Mesendoderm (in vitro differentiated cells): ENCODE data around the gene CHADL.

Source experiments
- DNase-seq: peaks from one replicate; pipeline ENCODE4 v3.0.0; 2013
- H2AK5ac ChIP-seq: 2 replicates; pipeline ENCODE4 v1.6.1; 2013; ENCODE audit warnings: low read length, inconsistent platforms
- H2BK120ac ChIP-seq: 2 replicates; pipeline ENCODE4 v1.6.1; 2013; ENCODE audit warnings: low read depth, mild to moderate bottlenecking, low read length, moderate library complexity, mixed read lengths
- H2BK15ac ChIP-seq: replicated peaks from 2 replicates; pipeline ENCODE4 v1.6.1; 2013; ENCODE audit warnings: low read depth, mild to moderate bottlenecking, moderate library complexity
- H2BK5ac ChIP-seq: 2 replicates; pipeline ENCODE4 v1.6.1; 2013; ENCODE audit warnings: low read length, inconsistent platforms
- H3K18ac ChIP-seq: 2 replicates; pipeline ENCODE4 v1.6.1; 2013; ENCODE audit warnings: mild to moderate bottlenecking, low read length, mixed read lengths
- H3K23ac ChIP-seq: one replicate; pipeline ENCODE4 v1.6.1; 2013; ENCODE audit warnings: low read length
- H3K27ac ChIP-seq: 2 replicates; pipeline ENCODE4 v1.5.1; 2013; ENCODE audit warnings: low read depth, mild to moderate bottlenecking, inconsistent platforms, low read length, moderate library complexity
- H3K27me3 ChIP-seq: 2 replicates; pipeline ENCODE4 v1.6.1; 2013; ENCODE audit warnings: low read length, control low read depth, mild to moderate bottlenecking, inconsistent platforms; ENCODE audit not compliant: insufficient read depth, poor library complexity
- H3K36me3 ChIP-seq: 2 replicates; pipeline ENCODE4 v1.6.1; 2013; ENCODE audit warnings: low read length, inconsistent platforms; ENCODE audit not compliant: control insufficient read depth, insufficient read depth
- H3K4ac ChIP-seq: one replicate; pipeline ENCODE4 v1.6.1; 2013; ENCODE audit warnings: low read depth, mild to moderate bottlenecking, low read length, moderate library complexity
- H3K4me1 ChIP-seq: 2 replicates; pipeline ENCODE4 v1.6.1; 2013; ENCODE audit warnings: low read depth, low read length, inconsistent platforms; ENCODE audit not compliant: control insufficient read depth
- H3K4me2 ChIP-seq: 2 replicates; pipeline ENCODE4 v1.6.1; 2013; ENCODE audit warnings: low read length
- H3K4me3 ChIP-seq: 2 replicates; pipeline ENCODE4 v1.5.1; 2013; ENCODE audit warnings: mild to moderate bottlenecking, low read length
- H3K56ac ChIP-seq: one replicate; pipeline ENCODE4 v1.6.1; 2013; ENCODE audit warnings: low read length
- H3K79me1 ChIP-seq: 2 replicates; pipeline ENCODE4 v1.6.1; 2013; ENCODE audit warnings: low read length, inconsistent platforms
- H3K79me2 ChIP-seq: 2 replicates; pipeline ENCODE4 v1.6.1; 2013; ENCODE audit warnings: mild to moderate bottlenecking, low read length; ENCODE audit not compliant: control insufficient read depth, insufficient read depth
- H3K9ac ChIP-seq: 2 replicates; pipeline ENCODE4 v1.6.1; 2013; ENCODE audit warnings: low read length, inconsistent platforms
- H4K5ac ChIP-seq: one replicate; pipeline ENCODE4 v1.6.1; 2013; ENCODE audit warnings: low read length
- H4K8ac ChIP-seq: one replicate; pipeline ENCODE4 v1.6.1; 2013; ENCODE audit warnings: low read depth, mild to moderate bottlenecking, control low read depth, low read length, moderate library complexity
- WGBS: extraction: QIAGEN DNeasy Blood & Tissue Kit; methylation state at CpG from one replicate; pipeline ENCODE4 v1.1.7; 2013; ENCODE audit warnings: low lambda C conversion rate, missing lambda C conversion rate; ENCODE audit not compliant: insufficient coverage; ENCODE audit errors: extremely low coverage; 5-methylcytosine and 5-hydroxymethylcytosine counted together

Gene CHADL

DNA sequence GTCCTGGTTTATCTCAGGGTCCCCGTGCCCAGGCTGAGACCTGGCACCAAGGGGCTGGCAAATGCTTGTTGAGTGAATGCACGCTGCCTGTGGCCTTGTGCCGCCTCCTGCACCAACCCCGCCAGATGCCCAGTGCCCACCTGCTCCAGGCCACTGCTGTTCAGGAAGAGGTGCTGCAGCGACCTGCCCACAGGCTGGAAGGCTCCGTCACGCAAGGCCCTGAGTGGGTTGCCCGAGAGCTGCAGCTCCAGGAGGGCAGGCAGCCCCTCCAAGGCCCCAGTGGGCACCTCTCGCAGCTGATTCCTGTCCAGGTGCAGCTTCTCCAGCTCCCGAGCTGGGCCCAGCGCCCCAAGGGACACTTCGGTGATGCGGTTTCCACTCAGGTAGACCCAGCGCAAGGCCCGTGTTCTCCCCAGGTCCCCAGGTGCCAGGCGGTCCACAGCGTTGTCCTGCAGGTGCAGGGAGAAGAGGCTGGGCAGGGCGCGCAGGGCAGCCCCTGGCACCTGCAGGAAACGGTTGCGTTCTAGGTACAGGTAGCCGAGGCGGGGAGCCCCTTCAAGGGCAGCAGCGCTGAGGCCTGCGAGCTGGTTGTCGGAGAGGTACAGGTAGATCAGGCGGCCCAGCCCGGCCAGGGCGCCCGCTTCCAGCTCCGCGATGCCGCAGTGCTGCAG, 3.6 kb downstream of the CHADL start:
- Histone ChIP-seq H3K27me3 (no peaks in the 10 kb centered on the region), H3K56ac (peak overlapping the region; percentile 90), H3K4me3 (no peak overlapping the region), H4K8ac (no peak overlapping the region), H3K23ac (peak overlapping the region; percentile 89), H3K9ac (peak overlapping the region; percentile 29), H2BK120ac (no peak overlapping the region), H2BK5ac (no peak overlapping the region), H3K18ac (no peak overlapping the region), H3K4me2 (no peak overlapping the region), H3K79me1 (no peaks in the 10 kb centered on the region), H3K4ac (no peak overlapping the region), H3K4me1 (no peaks in the 10 kb centered on the region), H3K79me2 (no peaks in the 10 kb centered on the region), H4K5ac (no peak overlapping the region), H3K27ac (no peak overlapping the region), H2BK15ac (no peak overlapping the region), H2AK5ac (no peak overlapping the region), H3K36me3 (no peaks in the 10 kb centered on the region)
- DNase-seq: no peak
- WGBS: no CpG with 5 or more reads among the region's 33 CpGs

DNA sequence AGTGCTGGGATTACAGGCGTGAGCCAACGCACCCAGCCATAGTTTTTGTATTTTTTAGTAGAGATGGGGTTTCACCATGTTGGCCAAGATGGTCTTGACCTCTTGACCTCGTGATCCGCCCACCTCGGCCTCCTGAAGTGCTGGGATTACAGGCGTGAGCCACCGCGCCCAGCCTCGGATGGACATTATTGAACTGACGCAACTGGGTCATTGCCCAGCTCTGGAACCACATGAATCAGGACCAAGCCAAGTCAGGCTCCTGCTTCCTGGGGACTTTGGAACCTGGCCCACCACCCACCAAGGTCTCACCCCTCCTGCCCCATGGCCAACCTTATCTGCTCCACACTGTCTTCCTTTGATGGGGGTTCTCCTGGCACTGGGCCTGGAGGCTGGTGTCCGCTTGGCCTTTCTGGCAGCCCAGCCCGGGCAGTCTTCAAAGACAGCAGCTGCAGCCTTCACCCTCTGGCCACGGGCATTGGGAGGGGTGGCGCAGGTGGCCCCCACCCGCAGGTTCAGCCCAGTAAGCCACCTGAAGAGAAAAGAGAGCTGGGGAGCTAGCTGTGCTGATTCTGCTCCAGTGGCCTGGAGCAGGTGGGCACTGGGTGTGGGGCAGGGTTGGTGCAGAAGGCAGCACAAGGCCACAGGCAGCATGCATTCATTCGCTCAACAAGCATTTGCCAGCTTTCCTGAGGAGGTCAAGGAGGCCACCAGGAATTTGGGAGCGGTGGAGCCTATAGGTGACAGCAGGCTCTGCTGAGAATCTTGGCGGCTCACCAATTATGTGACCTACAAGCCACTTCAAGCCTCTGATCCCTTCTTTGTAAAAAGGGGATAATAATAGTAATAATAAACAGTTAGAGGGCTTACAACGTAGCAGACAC, 5.7 kb downstream of the CHADL start:
- Histone ChIP-seq H2BK15ac (no peak overlapping the region), H3K27ac (no peak overlapping the region), H3K4ac (no peak overlapping the region), H3K79me1 (no peaks in the 10 kb centered on the region), H3K79me2 (no peaks in the 10 kb centered on the region), H3K4me3 (no peak overlapping the region), H3K56ac (no peak overlapping the region), H3K18ac (no peak overlapping the region), H4K5ac (no peak overlapping the region), H3K27me3 (no peaks in the 10 kb centered on the region), H3K9ac (no peak overlapping the region), H2AK5ac (no peak overlapping the region), H3K36me3 (no peaks in the 10 kb centered on the region), H3K23ac (no peak overlapping the region), H4K8ac (no peak overlapping the region), H3K4me1 (no peaks in the 10 kb centered on the region), H2BK5ac (no peak overlapping the region), H3K4me2 (no peak overlapping the region), H2BK120ac (no peak overlapping the region)
- WGBS: no CpG with 5 or more reads among the region's 19 CpGs
- no peak for DNase-seq

DNA sequence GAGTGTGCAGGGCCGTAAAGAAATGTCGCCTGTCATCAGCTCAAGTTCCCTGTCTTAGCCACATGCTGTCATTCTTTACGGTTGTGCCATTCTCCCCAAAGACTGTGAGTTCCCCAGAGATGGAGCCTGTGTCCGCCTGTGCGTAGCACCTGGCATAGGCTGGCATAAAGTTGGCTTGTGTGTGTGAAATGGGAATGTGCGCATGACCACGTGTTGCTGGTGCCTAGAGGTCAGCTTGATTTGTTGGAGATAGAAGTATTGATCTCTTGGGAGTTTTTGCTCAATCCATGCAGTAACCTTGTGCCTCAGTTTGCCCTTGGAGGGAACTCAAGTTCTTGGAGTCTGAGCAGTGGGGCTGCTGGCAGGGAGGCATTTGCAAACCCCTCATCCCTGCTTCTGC, 9.4 kb downstream of the CHADL start:
- Histone ChIP-seq H3K18ac (no peak overlapping the region), H3K79me1 (no peaks in the 10 kb centered on the region), H3K79me2 (no peaks in the 10 kb centered on the region), H3K56ac (no peak overlapping the region), H3K4me2 (no peak overlapping the region), H4K8ac (no peak overlapping the region), H3K36me3 (peaks cover 3% of the 10 kb centered on the region), H3K9ac (no peak overlapping the region), H3K4ac (no peak overlapping the region), H3K27ac (no peak overlapping the region), H3K4me1 (no peaks in the 10 kb centered on the region), H2BK5ac (no peak overlapping the region), H3K27me3 (no peaks in the 10 kb centered on the region), H4K5ac (no peak overlapping the region), H2BK15ac (no peak overlapping the region), H2AK5ac (no peak overlapping the region), H2BK120ac (no peak overlapping the region), H3K23ac (no peak overlapping the region), H3K4me3 (no peak overlapping the region)
- no peak for DNase-seq
- WGBS: no CpG with 5 or more reads among the region's 7 CpGs

DNA sequence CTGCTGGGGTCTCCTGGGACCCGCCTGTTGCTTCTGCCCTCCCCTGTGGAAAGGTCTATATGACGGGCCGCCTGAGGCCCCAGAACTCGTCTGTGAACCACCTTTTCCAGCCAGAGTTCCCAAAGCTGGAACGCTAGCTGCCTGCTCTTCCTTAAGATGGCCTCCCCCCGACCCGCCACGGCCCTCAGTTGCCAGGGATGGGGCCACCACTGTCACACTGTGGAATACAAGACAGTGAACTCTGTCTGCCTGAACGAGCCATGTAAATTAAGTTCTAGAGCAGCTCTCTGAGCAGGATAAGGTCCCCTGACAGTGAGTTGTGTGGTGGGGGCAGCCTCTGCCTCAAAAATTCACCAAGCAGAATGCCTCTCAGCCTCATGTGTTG, 10.3 kb downstream of the CHADL start:
- Histone ChIP-seq H3K36me3 (peaks cover 5% of the 10 kb centered on the region), H3K4ac (no peak overlapping the region)
- no CpG with 5 or more reads among the region's 9 CpGs for WGBS

DNA sequence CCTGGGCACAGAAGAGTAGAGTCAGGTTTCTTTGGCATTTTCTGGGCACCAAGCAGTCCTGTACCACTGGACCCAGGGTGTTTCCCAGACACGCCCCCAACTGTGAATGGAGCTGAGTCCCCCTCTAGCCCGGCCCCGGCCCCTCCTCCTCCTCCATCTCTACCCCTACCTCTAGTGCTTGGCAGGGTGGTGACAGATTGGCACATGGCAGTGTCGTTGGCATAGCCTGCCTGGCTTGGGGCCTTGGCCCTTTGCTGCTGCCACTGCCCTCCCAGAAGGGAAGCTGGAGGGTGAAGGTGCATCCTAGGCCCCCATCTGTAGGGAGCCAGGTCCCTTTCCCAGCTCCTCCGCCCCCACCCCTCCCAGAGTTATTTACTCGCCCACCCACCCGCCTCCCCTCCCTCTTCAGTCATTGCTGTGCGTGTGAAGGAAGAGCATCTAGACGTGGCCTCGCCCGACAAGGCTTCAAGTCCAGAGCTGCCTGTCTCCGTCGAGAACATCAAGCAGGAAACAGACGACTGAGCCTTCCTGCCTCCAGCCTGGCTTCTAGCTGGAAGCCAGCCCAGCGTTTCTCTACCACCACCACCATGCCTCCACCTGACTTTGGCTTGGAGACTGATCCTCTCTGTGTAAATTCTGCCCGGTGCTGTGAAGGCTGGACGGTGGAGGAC, 10.9 kb downstream of the CHADL start:
- Histone ChIP-seq H3K18ac (no peak overlapping the region), H3K27me3 (no peaks in the 10 kb centered on the region), H3K79me1 (no peaks in the 10 kb centered on the region), H3K23ac (no peak overlapping the region), H3K36me3 (peaks cover 5% of the 10 kb centered on the region), H3K4me2 (no peak overlapping the region), H2BK15ac (no peak overlapping the region), H2BK5ac (no peak overlapping the region), H3K56ac (no peak overlapping the region), H3K79me2 (no peaks in the 10 kb centered on the region), H4K8ac (no peak overlapping the region), H3K4me1 (no peaks in the 10 kb centered on the region), H3K27ac (no peak overlapping the region), H3K4ac (no peak overlapping the region), H3K9ac (no peak overlapping the region), H2BK120ac (no peak overlapping the region), H2AK5ac (no peak overlapping the region), H3K4me3 (no peak overlapping the region), H4K5ac (no peak overlapping the region)
- DNase-seq: no peak
- no CpG with 5 or more reads among the region's 17 CpGs for WGBS

More for the DNA sequence above, 10.3 kb downstream of the CHADL start:
- no peak overlapping the region for H3K56ac ChIP-seq
- no peak overlapping the region for H3K23ac ChIP-seq
- no peaks in the 10 kb centered on the region for H3K4me1 ChIP-seq
- no peak overlapping the region for H3K18ac ChIP-seq
- H3K79me2 ChIP-seq: no peaks in the 10 kb centered on the region
- H2BK5ac ChIP-seq: no peak overlapping the region
- no peak overlapping the region for H3K4me3 ChIP-seq
- H3K4me2 ChIP-seq: no peak overlapping the region
- no peak overlapping the region for H3K27ac ChIP-seq
- no peak overlapping the region for H4K5ac ChIP-seq
- DNase-seq: no peak
- no peaks in the 10 kb centered on the region for H3K79me1 ChIP-seq
- no peak overlapping the region for H4K8ac ChIP-seq
- H2BK120ac ChIP-seq: no peak overlapping the region
- H2AK5ac ChIP-seq: no peak overlapping the region
- H2BK15ac ChIP-seq: no peak overlapping the region
- no peaks in the 10 kb centered on the region for H3K27me3 ChIP-seq
- H3K9ac ChIP-seq: no peak overlapping the region
